Omental fat pad (tissue), 4 donors: Measurements from ENCODE around the gene PDE7B. TPM values are rescaled to one million over a fixed set of nuclear protein-coding genes. Genes with fewer than 3 reads are reported as not detected.

Source experiments
- ATAC-seq: fragments of 150-250 bp; one replicate; pipeline ENCODE4 v1.9.1; 2016; ENCODE audit warnings: mild to moderate bottlenecking, moderate library complexity; ENCODE audit not compliant: low FRiP score
- DNase-seq: peaks from one replicate; pipeline ENCODE4 v3.0.0-alpha.2; 2019; ENCODE audit warnings: low spot score
- total RNA-seq, 4 donors: library from RNA; depleted of rRNA; stranded (reverse); fragments of >200 nt; gene quantifications; one replicate each; pipeline ENCODE4 v1.1.0, GENCODE V29; 2016
- TF ChIP-seq, protein P1 (sequence below), 3 donors: fragments of 450-650 bp; IDR thresholded peaks; one replicate each; pipeline ENCODE4 v1.5.1; 2016 to 2017; ENCODE audit warnings: antibody characterized with exemption in 3 of 3, mild to moderate bottlenecking in 3 of 3, moderate library complexity in 2 of 3

The PDE7B gene
- total RNA-seq, 4 donors from 2014 or later = 7.3 to 15.0 (median 12.1) TPM

DNA sequence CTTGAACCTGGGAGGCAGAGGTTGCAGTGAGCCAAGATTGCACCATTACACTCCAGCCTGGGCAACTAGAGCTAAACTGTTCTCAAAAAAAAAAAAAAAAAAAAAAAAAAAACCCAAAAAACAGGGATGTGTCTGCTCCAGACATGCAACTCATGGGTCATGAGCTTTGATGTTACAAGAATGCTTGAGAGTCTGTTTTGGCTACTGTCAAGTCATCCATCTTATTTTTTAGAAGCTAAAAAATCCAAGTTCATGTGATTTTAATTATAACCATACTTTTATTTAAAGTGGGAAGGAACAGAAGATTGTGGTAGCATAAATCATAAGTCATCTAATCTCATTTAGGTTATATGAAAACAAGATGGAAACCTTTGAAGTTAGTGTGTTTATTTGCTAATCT, 120.6 kb downstream of the PDE7B start:
- DNase-seq (no peak), ATAC-seq (no peak)
- TF ChIP-seq, protein P1, sequence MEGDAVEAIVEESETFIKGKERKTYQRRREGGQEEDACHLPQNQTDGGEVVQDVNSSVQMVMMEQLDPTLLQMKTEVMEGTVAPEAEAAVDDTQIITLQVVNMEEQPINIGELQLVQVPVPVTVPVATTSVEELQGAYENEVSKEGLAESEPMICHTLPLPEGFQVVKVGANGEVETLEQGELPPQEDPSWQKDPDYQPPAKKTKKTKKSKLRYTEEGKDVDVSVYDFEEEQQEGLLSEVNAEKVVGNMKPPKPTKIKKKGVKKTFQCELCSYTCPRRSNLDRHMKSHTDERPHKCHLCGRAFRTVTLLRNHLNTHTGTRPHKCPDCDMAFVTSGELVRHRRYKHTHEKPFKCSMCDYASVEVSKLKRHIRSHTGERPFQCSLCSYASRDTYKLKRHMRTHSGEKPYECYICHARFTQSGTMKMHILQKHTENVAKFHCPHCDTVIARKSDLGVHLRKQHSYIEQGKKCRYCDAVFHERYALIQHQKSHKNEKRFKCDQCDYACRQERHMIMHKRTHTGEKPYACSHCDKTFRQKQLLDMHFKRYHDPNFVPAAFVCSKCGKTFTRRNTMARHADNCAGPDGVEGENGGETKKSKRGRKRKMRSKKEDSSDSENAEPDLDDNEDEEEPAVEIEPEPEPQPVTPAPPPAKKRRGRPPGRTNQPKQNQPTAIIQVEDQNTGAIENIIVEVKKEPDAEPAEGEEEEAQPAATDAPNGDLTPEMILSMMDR (IDR thresholded peaks at IDR 0.05) = no peak

DNA sequence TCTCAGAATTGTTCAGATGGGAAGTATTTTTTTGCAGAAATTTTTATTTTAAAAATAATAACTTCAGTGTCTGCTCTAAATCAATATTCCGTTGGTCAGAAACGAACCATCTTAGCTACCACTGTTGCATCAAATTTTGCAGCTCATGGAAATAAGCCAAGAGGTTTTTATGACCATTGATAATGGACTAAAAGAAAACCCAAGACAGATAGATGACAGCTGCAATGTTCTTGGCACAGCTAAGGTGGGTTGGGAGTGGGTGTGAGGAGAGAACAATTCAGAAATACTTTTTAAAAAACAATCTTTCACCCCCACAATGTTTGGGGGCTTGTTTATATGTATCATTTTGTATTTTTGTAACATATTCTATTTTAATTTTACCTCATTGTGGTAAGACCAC, 121.1 kb downstream of the PDE7B start:
- TF ChIP-seq, protein P1 (IDR thresholded peaks at IDR 0.05) = no peak
- DNase-seq (no peak), ATAC-seq (no peak)

DNA sequence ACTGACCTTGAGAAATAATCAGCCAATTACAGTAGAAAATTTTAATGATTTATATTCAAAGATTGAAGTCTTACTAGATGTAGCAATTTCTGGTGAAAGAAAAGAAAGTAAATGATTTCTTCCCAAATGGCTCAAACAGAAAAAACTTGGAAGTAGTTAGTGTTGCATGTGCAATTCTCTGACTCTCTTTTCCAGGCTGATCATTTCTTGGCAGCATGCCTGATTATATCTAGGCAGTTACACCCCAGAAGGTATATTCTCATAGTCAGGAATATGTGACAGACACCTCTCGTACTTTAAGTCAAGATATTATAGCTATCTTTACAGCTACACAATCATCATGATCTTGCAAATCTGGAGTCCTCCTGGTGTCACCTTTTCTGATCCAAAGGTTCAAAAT, 122.9 kb downstream of the PDE7B start:
- TF ChIP-seq, protein P1 (IDR thresholded peaks at IDR 0.05) = no peak
- no peak for ATAC-seq
- DNase-seq = no peak

DNA sequence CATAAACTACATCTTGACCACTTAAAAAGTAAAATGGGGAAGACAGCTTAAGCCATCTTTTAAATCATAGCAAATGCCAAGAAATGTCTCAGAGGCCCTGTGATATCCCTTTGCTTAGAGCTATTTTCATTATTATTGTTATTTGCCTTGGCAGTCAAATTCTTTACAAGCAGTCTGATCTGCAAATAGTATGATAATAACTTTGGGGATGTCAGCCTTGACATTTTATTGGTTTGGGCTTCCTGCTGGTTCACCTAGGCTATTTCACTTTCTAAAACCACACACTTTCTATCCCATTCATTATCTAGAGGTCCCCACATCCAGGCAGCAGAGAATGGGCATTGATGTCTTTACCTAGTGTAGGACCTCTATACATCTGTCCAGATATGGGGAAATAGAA, 125.1 kb downstream of the PDE7B start:
- TF ChIP-seq, protein P1 (IDR thresholded peaks at IDR 0.05) = no peak
- DNase-seq (no peak), ATAC-seq (no peak)

DNA sequence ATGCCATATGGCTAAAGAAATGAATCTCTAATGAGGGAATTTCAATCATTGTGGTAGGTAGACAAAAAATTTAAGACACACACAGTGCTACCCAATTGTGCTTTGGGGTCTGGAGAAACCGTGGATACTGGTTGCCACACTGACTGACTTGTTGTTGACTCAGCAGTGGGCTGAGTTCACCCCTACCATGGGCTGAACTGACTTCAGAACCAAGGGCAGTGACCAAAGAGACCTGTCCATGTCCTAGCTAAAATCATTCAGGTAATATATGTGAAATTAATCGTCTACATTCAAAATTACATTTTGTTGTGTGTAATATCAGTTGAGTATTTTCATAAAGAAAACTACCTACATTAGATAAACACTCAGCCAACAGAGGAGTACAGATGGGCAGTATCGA, 131.6 kb downstream of the PDE7B start:
- ATAC-seq = no peak
- DNase-seq = no peak
- TF ChIP-seq, protein P1 (IDR thresholded peaks at IDR 0.05) = no peak

DNA sequence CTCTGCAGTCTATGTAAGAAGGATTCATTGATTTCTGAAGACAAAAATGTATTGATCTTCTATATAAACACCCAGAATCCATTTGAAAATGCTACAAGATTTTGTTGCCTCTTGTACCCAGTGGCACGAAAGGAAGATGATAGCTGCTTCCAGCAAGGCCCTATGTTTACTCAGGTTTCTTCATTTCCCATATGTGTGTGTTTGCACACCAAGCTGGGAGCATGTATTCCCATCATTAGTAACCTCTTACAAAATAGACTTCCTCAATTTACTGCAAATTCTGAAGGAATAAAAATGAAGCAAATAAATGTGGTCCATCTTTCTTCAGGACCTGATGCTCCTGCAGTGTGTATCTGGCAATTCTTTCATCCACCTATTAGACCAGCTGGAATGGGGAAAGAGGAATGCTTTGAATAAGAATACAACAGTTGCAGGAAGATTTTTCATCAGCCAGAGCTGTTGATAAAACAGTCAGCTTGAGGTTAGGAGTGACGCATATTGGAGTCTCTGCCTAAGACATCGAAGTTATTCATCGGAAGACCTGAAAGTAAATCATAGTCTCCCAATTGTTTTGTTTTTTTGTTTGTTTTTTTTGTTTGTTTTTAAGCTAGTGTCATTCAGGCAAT, 132.3 kb downstream of the PDE7B start:
- TF ChIP-seq, protein P1 (IDR thresholded peaks at IDR 0.05) = no peak
- ATAC-seq = peak; percentile 44
- DNase-seq = no peak

DNA sequence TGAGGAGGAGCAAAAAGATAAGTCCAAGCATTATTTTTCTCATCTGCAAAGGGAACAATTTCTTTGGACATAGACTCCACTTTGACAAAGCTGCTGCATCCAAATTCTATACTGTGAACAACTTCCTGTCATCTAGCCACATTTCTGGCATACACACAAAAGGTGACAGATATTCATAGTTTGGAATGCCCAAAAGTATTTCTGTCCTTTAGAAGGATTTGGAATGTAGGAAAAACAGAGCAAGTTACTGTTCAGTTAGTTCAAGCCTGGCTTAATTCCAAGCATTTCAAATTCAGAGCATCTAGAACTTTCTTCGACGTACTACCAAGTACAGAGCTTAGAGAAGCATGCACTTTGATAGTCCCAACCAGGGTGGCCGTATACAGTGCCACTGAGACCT, 134.0 kb downstream of the PDE7B start:
- TF ChIP-seq, protein P1 (IDR thresholded peaks at IDR 0.05) = no peak
- DNase-seq (no peak), ATAC-seq (no peak)
